ENCODE results near the gene KLF11.

Gene KLF11

GRCh38 chr2:10078001-10078400 lies 34.7 kb downstream of the KLF11 start:
- H4K91ac ChIP-seq (ENCODE audit: low read depth, low read length), result no peak overlapping the region
- no CpG with 5 or more reads among the region's 7 CpGs for WGBS (ENCODE audit: extremely low coverage, insufficient coverage, insufficient read length)

GRCh38 chr2:10078704-10079265 lies 35.4 kb downstream of the KLF11 start:
- Histone ChIP-seq H2BK120ac (ENCODE audit: insufficient read depth, low read length, poor library complexity) (no peak overlapping the region), H2BK5ac (ENCODE audit: low read depth, low read length, poor library complexity) (no peak overlapping the region), H3K9ac (ENCODE audit: low read length) (no peak overlapping the region), H3K27me3 (ENCODE audit: insufficient read depth, low read length) (peaks cover 30% of the 10 kb centered on the region), H4K8ac (ENCODE audit: low read depth, low read length) (no peak overlapping the region), H3K18ac (ENCODE audit: low read length) (no peak overlapping the region), H4K91ac (ENCODE audit: low read depth, low read length) (no peak overlapping the region), H3K79me1 (ENCODE audit: low read length) (peaks cover 3% of the 10 kb centered on the region), H3K36me3 (ENCODE audit: control insufficient read depth in 1 of 2, insufficient read depth in 2 of 2, low read length in 2 of 2) (no peaks in the 10 kb centered on the region), H3K27ac (ENCODE audit: low read depth, low read length) (no peak overlapping the region), H4K12ac (ENCODE audit: low read depth, low read length) (no peak overlapping the region), H3K79me2 (ENCODE audit: control insufficient read depth, insufficient read depth, low read length, poor library complexity) (peaks cover 2% of the 10 kb centered on the region), H3K9me3 (ENCODE audit: insufficient read depth, low read depth, low read length) (no peaks in the 10 kb centered on the region), H3K4me2 (ENCODE audit: low read length) (peak overlapping the region; percentile 69), H2BK12ac (ENCODE audit: low read length) (no peak overlapping the region), H3K4me1 (ENCODE audit: control insufficient read depth in 1 of 2, insufficient read depth in 2 of 2, low read length in 2 of 2) (peaks cover 8 to 13% of the 10 kb centered on the region in 2 experiments), H3K14ac (ENCODE audit: low read length) (no peak overlapping the region), H3K4ac (ENCODE audit: low read depth, low read length) (no peak overlapping the region), H3K23ac (ENCODE audit: low read length) (no peak overlapping the region), H2AK5ac (ENCODE audit: low read length) (no peak overlapping the region), H2AFZ (ENCODE audit: insufficient read depth, low read length, poor library complexity) (no peak overlapping the region), H3K4me3 (ENCODE audit: low read depth, low read length) (no peak overlapping the region)
- DNase-seq, result peak; percentile 93 to 96
- no CpG with 5 or more reads among the region's 12 CpGs for WGBS (ENCODE audit: extremely low coverage, insufficient coverage, insufficient read length)

More at GRCh38 chr2:10078001-10078400, 34.7 kb downstream of the KLF11 start:
- Histone ChIP-seq H3K23ac (ENCODE audit: low read length) (no peak overlapping the region), H3K18ac (ENCODE audit: low read length) (no peak overlapping the region), H3K4me3 (ENCODE audit: low read depth, low read length) (no peak overlapping the region), H3K9me3 (ENCODE audit: insufficient read depth, low read depth, low read length) (no peaks in the 10 kb centered on the region), H3K27ac (ENCODE audit: low read depth, low read length) (no peak overlapping the region), H3K4me2 (ENCODE audit: low read length) (no peak overlapping the region), H2BK120ac (ENCODE audit: insufficient read depth, low read length, poor library complexity) (no peak overlapping the region), H2BK5ac (ENCODE audit: low read depth, low read length, poor library complexity) (no peak overlapping the region), H3K36me3 (ENCODE audit: control insufficient read depth in 1 of 2, insufficient read depth in 2 of 2, low read length in 2 of 2) (no peaks in the 10 kb centered on the region), H3K4me1 (ENCODE audit: control insufficient read depth in 1 of 2, insufficient read depth in 2 of 2, low read length in 2 of 2) (peaks cover 8 to 10% of the 10 kb centered on the region in 2 experiments), H2BK12ac (ENCODE audit: low read length) (no peak overlapping the region), H3K4ac (ENCODE audit: low read depth, low read length) (no peak overlapping the region), H3K27me3 (ENCODE audit: insufficient read depth, low read length) (peaks cover 30% of the 10 kb centered on the region), H2AK5ac (ENCODE audit: low read length) (no peak overlapping the region), H3K9ac (ENCODE audit: low read length) (no peak overlapping the region), H3K79me1 (ENCODE audit: low read length) (peaks cover 3% of the 10 kb centered on the region), H3K14ac (ENCODE audit: low read length) (no peak overlapping the region), H3K79me2 (ENCODE audit: control insufficient read depth, insufficient read depth, low read length, poor library complexity) (peaks cover 2% of the 10 kb centered on the region), H4K12ac (ENCODE audit: low read depth, low read length) (no peak overlapping the region), H4K8ac (ENCODE audit: low read depth, low read length) (no peak overlapping the region), H2AFZ (ENCODE audit: insufficient read depth, low read length, poor library complexity) (no peak overlapping the region)
- DNase-seq, result no peak

GRCh38 chr2:10079266-10079869 lies 36.0 kb downstream of the KLF11 start:
- Histone ChIP-seq H4K8ac (ENCODE audit: low read depth, low read length) (peak overlapping the region; percentile 23), H3K9me3 (ENCODE audit: insufficient read depth, low read depth, low read length) (no peaks in the 10 kb centered on the region), H3K4me1 (ENCODE audit: control insufficient read depth in 1 of 2, insufficient read depth in 2 of 2, low read length in 2 of 2) (peaks cover 8 to 13% of the 10 kb centered on the region in 2 experiments), H4K91ac (ENCODE audit: low read depth, low read length) (no peak overlapping the region), H2BK120ac (ENCODE audit: insufficient read depth, low read length, poor library complexity) (no peak overlapping the region), H3K4me2 (ENCODE audit: low read length) (peak overlapping the region; percentile 69), H3K79me2 (ENCODE audit: control insufficient read depth, insufficient read depth, low read length, poor library complexity) (peaks cover 2% of the 10 kb centered on the region), H3K36me3 (ENCODE audit: control insufficient read depth in 1 of 2, insufficient read depth in 2 of 2, low read length in 2 of 2) (no peaks in the 10 kb centered on the region), H2BK5ac (ENCODE audit: low read depth, low read length, poor library complexity) (no peak overlapping the region), H3K79me1 (ENCODE audit: low read length) (peaks cover 3% of the 10 kb centered on the region), H2BK12ac (ENCODE audit: low read length) (no peak overlapping the region), H2AFZ (ENCODE audit: insufficient read depth, low read length, poor library complexity) (no peak overlapping the region), H3K27me3 (ENCODE audit: insufficient read depth, low read length) (peaks cover 30% of the 10 kb centered on the region), H3K23ac (ENCODE audit: low read length) (no peak overlapping the region), H3K4me3 (ENCODE audit: low read depth, low read length) (peak overlapping the region; percentile 37), H3K18ac (ENCODE audit: low read length) (no peak overlapping the region), H3K14ac (ENCODE audit: low read length) (no peak overlapping the region), H3K27ac (ENCODE audit: low read depth, low read length) (no peak overlapping the region), H4K12ac (ENCODE audit: low read depth, low read length) (no peak overlapping the region), H3K9ac (ENCODE audit: low read length) (no peak overlapping the region), H3K4ac (ENCODE audit: low read depth, low read length) (no peak overlapping the region), H2AK5ac (ENCODE audit: low read length) (no peak overlapping the region)
- WGBS (ENCODE audit: extremely low coverage, insufficient coverage, insufficient read length), result no CpG with 5 or more reads among the region's 53 CpGs
- no peak for DNase-seq

GRCh38 chr2:10079870-10080535 lies 36.7 kb downstream of the KLF11 start, which contains the start of gene CYS1:
TSS of gene CYS1 (minus strand) at chr2:10080411. CDS start at chr2:10080223, 188 bp downstream.
- WGBS (ENCODE audit: extremely low coverage, insufficient coverage, insufficient read length), result no CpG with 5 or more reads among the region's 98 CpGs
- Histone ChIP-seq H3K18ac (ENCODE audit: low read length) (no peak within 1 kb of the TSS), H3K79me2 (ENCODE audit: control insufficient read depth, insufficient read depth, low read length, poor library complexity) (peaks cover 2% of the 10 kb centered on the region)

More at GRCh38 chr2:10079870-10080535, 36.7 kb downstream of the KLF11 start, which contains the start of gene CYS1:
- DNase-seq, result peak in 1 of 2 donors; percentile 15
- no peak within 1 kb of the TSS for H3K27ac ChIP-seq (ENCODE audit: low read depth, low read length)
- no peaks in the 10 kb centered on the region for H3K36me3 ChIP-seq (ENCODE audit: control insufficient read depth in 1 of 2, insufficient read depth in 2 of 2, low read length in 2 of 2)
- H3K23ac ChIP-seq (ENCODE audit: low read length), result no peak within 1 kb of the TSS
- H3K4me1 ChIP-seq (ENCODE audit: control insufficient read depth in 1 of 2, insufficient read depth in 2 of 2, low read length in 2 of 2), result peaks cover 8 to 13% of the 10 kb centered on the region in 2 experiments
- H2BK120ac ChIP-seq (ENCODE audit: insufficient read depth, low read length, poor library complexity), result no peak within 1 kb of the TSS
- peak within 1 kb of the TSS; percentile 69 for H3K4me2 ChIP-seq (ENCODE audit: low read length)
- H3K9me3 ChIP-seq (ENCODE audit: insufficient read depth, low read depth, low read length), result no peaks in the 10 kb centered on the region
- no peak within 1 kb of the TSS for H3K9ac ChIP-seq (ENCODE audit: low read length)
- H4K12ac ChIP-seq (ENCODE audit: low read depth, low read length), result no peak within 1 kb of the TSS
- H2BK5ac ChIP-seq (ENCODE audit: low read depth, low read length, poor library complexity), result no peak within 1 kb of the TSS
- H3K27me3 ChIP-seq (ENCODE audit: insufficient read depth, low read length), result peaks cover 30% of the 10 kb centered on the region
- H4K91ac ChIP-seq (ENCODE audit: low read depth, low read length), result peak within 1 kb of the TSS; percentile 63
- H3K4ac ChIP-seq (ENCODE audit: low read depth, low read length), result no peak within 1 kb of the TSS
- peak within 1 kb of the TSS; percentile 37 for H3K14ac ChIP-seq (ENCODE audit: low read length)
- H2AK5ac ChIP-seq (ENCODE audit: low read length), result no peak within 1 kb of the TSS
- peak within 1 kb of the TSS; percentile 23 for H4K8ac ChIP-seq (ENCODE audit: low read depth, low read length)
- H3K79me1 ChIP-seq (ENCODE audit: low read length), result peaks cover 3% of the 10 kb centered on the region
- H2AFZ ChIP-seq (ENCODE audit: insufficient read depth, low read length, poor library complexity), result peak within 1 kb of the TSS; percentile 84
- H3K4me3 ChIP-seq (ENCODE audit: low read depth, low read length), result peak within 1 kb of the TSS; percentile 41
- peak within 1 kb of the TSS; percentile 24 for H2BK12ac ChIP-seq (ENCODE audit: low read length)
